Thyroid gland (tissue), 4 donors: ENCODE measurements around the gene P2RY11. TPM values are rescaled to one million over a fixed set of nuclear protein-coding genes. Genes with fewer than 3 reads are reported as not detected.

Source experiments
- DNase-seq, 2 donors: peaks; one replicate each; pipeline ENCODE4 v3.0.0-alpha.2; 2019
- H3K27ac ChIP-seq, 3 donors: fragments of 200-600 bp; sonication (generic); 1 replicate in 2 of 3; 2 replicates in 1 of 3; pipeline ENCODE4 v1.5.1; 2016 to 2019; ENCODE audit warnings: mild to moderate bottlenecking in 1 of 3, moderate library complexity in 1 of 3
- H3K27me3 ChIP-seq: fragments of 200-600 bp; sonication (generic); one replicate; pipeline ENCODE4 v1.5.1; 2019
- H3K36me3 ChIP-seq, 2 donors: fragments of 200-600 bp; sonication (generic); one replicate each; pipeline ENCODE4 v1.5.1; 2016 to 2019
- H3K4me1 ChIP-seq, 2 donors: fragments of 200-600 bp; sonication (generic); one replicate each; pipeline ENCODE4 v1.5.1; 2017 to 2019
- H3K4me3 ChIP-seq, 3 donors: fragments of 200-600 bp; sonication (generic); replicated peaks in 1 of 3; 1 replicate in 2 of 3; 2 replicates in 1 of 3; pipeline ENCODE4 v1.5.1; 2016; ENCODE audit warnings: mild to moderate bottlenecking in 1 of 3
- H3K9me3 ChIP-seq: fragments of 200-600 bp; sonication (generic); one replicate; pipeline ENCODE4 v1.5.1; 2017
- CTCF ChIP-seq, 6 experiments: fragments of 200-600 bp in 3 of 6; fragments of 450-650 bp in 3 of 6; sonication (generic) in 3 of 6; IDR thresholded peaks; one replicate each; pipeline ENCODE4 v1.5.1; 2016 to 2019; ENCODE audit warnings: antibody characterized with exemption in 6 of 6, mild to moderate bottlenecking in 2 of 6, inconsistent platforms in 1 of 6, moderate library complexity in 1 of 6
- POLR2A ChIP-seq, 2 donors: fragments of 450-650 bp; IDR thresholded peaks; one replicate each; pipeline ENCODE4 v1.6.1; 2017; ENCODE audit warnings: antibody characterized with exemption in 2 of 2, mild to moderate bottlenecking in 2 of 2, moderate library complexity in 1 of 2
- WGBS, 2 donors: methylation state at CpG; one replicate each; pipeline ENCODE4 v1.1.5; 2017; 5-methylcytosine and 5-hydroxymethylcytosine counted together
- intact Hi-C: fragments of 100-400 bp; cut with DNase I; formaldehyde crosslinking; loops from one replicate; pipeline ENCODE4 v1.15.1; 2023
- small RNA-seq: library from RNA; depleted of rRNA; stranded (forward); fragments of <200 nt; gene quantifications from one replicate; pipeline ENCODE3, GENCODE V24; 2016
- total RNA-seq, 4 donors: library from RNA; depleted of rRNA; stranded (reverse); fragments of >200 nt; gene quantifications; one replicate each; pipeline ENCODE4 v1.2.3, GENCODE V29; 2016

The P2RY11 gene
- total RNA-seq, 4 donors from 2014 or later, result 6.1 to 9.3 (median 6.3) TPM

GRCh38 chr19:10158071-10158470, 46.6 kb downstream of the P2RY11 start:
- H3K27ac ChIP-seq, result no peak overlapping the region
- 90 to 97% methylated on average over 6 to 7 of the region's 8 CpGs for WGBS, 2 donors
- no peaks in the 10 kb centered on the region for H3K27me3 ChIP-seq
- peaks cover 60 to 67% of the 10 kb centered on the region in 2 donors for H3K36me3 ChIP-seq
- no peak for DNase-seq
- no peaks in the 10 kb centered on the region for H3K9me3 ChIP-seq
- intact Hi-C loops, result no loop called here
- no peak for TF ChIP-seq POLR2A (IDR thresholded peaks at IDR 0.05)
- TF ChIP-seq CTCF (IDR thresholded peaks at IDR 0.05), result no peak
- no peaks in the 10 kb centered on the region for H3K4me1 ChIP-seq
- H3K4me3 ChIP-seq, result no peak overlapping the region

GRCh38 chr19:10158485-10158884, 47.0 kb downstream of the P2RY11 start:
- Histone ChIP-seq H3K36me3 (peaks cover 60 to 71% of the 10 kb centered on the region in 2 donors), H3K27ac (no peak overlapping the region), H3K27me3 (no peaks in the 10 kb centered on the region), H3K9me3 (no peaks in the 10 kb centered on the region), H3K4me3 (no peak overlapping the region), H3K4me1 (no peaks in the 10 kb centered on the region)
- no peak for DNase-seq
- intact Hi-C loops, result no loop called here
- 89 to 92% methylated on average over 9 to 11 of the region's 11 CpGs for WGBS, 2 donors
- no peak for TF ChIP-seq CTCF (IDR thresholded peaks at IDR 0.05)
- no peak for TF ChIP-seq POLR2A (IDR thresholded peaks at IDR 0.05)

GRCh38 chr19:10159610-10160009, 48.1 kb downstream of the P2RY11 start:
- no peaks in the 10 kb centered on the region for H3K27me3 ChIP-seq
- DNase-seq, result no peak
- no peaks in the 10 kb centered on the region for H3K4me1 ChIP-seq
- no peak overlapping the region for H3K27ac ChIP-seq
- intact Hi-C loops, result no loop called here
- peaks cover 50 to 63% of the 10 kb centered on the region in 2 donors for H3K36me3 ChIP-seq
- H3K9me3 ChIP-seq, result no peaks in the 10 kb centered on the region
- TF ChIP-seq CTCF (IDR thresholded peaks at IDR 0.05) (no peak), POLR2A (IDR thresholded peaks at IDR 0.05) (no peak)
- WGBS, 2 donors, result 93 to 95% methylated on average over 16 of the region's 16 CpGs
- no peak overlapping the region for H3K4me3 ChIP-seq

- H3K36me3 ChIP-seq, result peaks cover 32 to 55% of the 10 kb centered on the region in 2 donors
- H3K4me3 ChIP-seq, result no peak overlapping the region
- intact Hi-C loops, result no loop called here
- no peak overlapping the region for H3K27ac ChIP-seq
- no peaks in the 10 kb centered on the region for H3K9me3 ChIP-seq
- 78 to 100% methylated on average over 2 to 3 of the region's 3 CpGs for WGBS, 2 donors
- no peak for TF ChIP-seq POLR2A (IDR thresholded peaks at IDR 0.05)
- TF ChIP-seq CTCF (IDR thresholded peaks at IDR 0.05), result no peak
- no peak for DNase-seq
- H3K27me3 ChIP-seq, result no peaks in the 10 kb centered on the region
- no peaks in the 10 kb centered on the region for H3K4me1 ChIP-seq
These were observed 52.0 kb downstream of the P2RY11 start for GRCh38 chr19:10163536-10163935.

Small RNA genes lying within 50 kb of the gene (small RNA-seq; reads per million reads assigned to genes)
- 57.3 reads per million, percentile 96 among the genes with 10 or more reads in this experiment for gene SNORD105
- 4,851 reads per million, percentile 99 among the genes with 10 or more reads in this experiment for gene SNORD105B

Other genes with a start within 250 kb of the P2RY11 start
- gene OLFM2, start 175.2 kb upstream of the P2RY11 start, total RNA-seq, result 10 to 100 TPM; 19.5 to 42.7 (median 37.8) TPM
- 10 to 100 TPM in 1 of 4 donors, 1 to 10 TPM in 3; 2.0 to 10.1 (median 5.3) TPM for gene COL5A3, start 101.2 kb upstream of the P2RY11 start, total RNA-seq
- not detected for gene RDH8, start 98.2 kb upstream of the P2RY11 start, total RNA-seq
- 10 to 100 TPM; 18.5 to 46.1 (median 32.6) TPM for gene SHFL, start 25.4 kb upstream of the P2RY11 start, total RNA-seq
- gene ANGPTL6, start 9.0 kb upstream of the P2RY11 start, total RNA-seq, result under 1 TPM in 2 of 4 donors, not detected in 2; 0.33 to 0.54 TPM
- gene PPAN, start 5.3 kb upstream of the P2RY11 start, total RNA-seq, result 10 to 100 TPM; 26.2 to 33.0 (median 29.7) TPM
- 100 to 1,000 TPM; 219 to 342 (median 250) TPM for gene EIF3G, start 8.2 kb downstream of the P2RY11 start, total RNA-seq
- gene DNMT1, start 83.3 kb downstream of the P2RY11 start, total RNA-seq, result 10 to 100 TPM; 31.2 to 49.5 (median 36.0) TPM
- gene S1PR2, start 119.6 kb downstream of the P2RY11 start, total RNA-seq, result 1 to 10 TPM; 3.6 to 9.8 (median 5.3) TPM
- gene MRPL4, start 140.5 kb downstream of the P2RY11 start, total RNA-seq, result 10 to 100 TPM; 36.1 to 81.7 (median 54.9) TPM
- gene ICAM1, start 159.4 kb downstream of the P2RY11 start, total RNA-seq, result 10 to 100 TPM in 3 of 4 donors, 1 to 10 TPM in 1; 8.1 to 37.6 (median 19.7) TPM
- gene ICAM4, start 175.3 kb downstream of the P2RY11 start, total RNA-seq, result under 1 TPM in 1 of 4 donors, not detected in 3; 0.44 TPM
- 1 to 10 TPM in 2 of 4 donors, not detected in 2; 1.0 to 1.6 TPM for gene ICAM5, start 178.3 kb downstream of the P2RY11 start, total RNA-seq
- 1 to 10 TPM in 3 of 4 donors, under 1 TPM in 1; 0.75 to 8.8 (median 2.2) TPM for gene ZGLP1, start 198.1 kb downstream of the P2RY11 start, total RNA-seq
- 10 to 100 TPM; 22.8 to 44.8 (median 33.3) TPM for gene FDX2, start 204.3 kb downstream of the P2RY11 start, total RNA-seq
- 10 to 100 TPM; 18.3 to 52.0 (median 39.1) TPM for gene RAVER1, start 221.8 kb downstream of the P2RY11 start, total RNA-seq
- gene ICAM3, start 227.9 kb downstream of the P2RY11 start, total RNA-seq, result 1 to 10 TPM; 5.5 to 8.5 (median 5.8) TPM